Type B pancreatic cell (in vitro differentiated cells): ENCODE data around the gene SEC22B. TPM values are rescaled to one million over a fixed set of nuclear protein-coding genes. Genes with fewer than 3 reads are reported as not detected.
"Not testable (repeated sequence)": the region's sequence is repeated elsewhere in the genome, so short reads cannot be mapped to it uniquely, and the experiment has no call there.

ENCODE experiments used
- DNase-seq: peaks from one replicate; pipeline ENCODE4 v3.0.0; 2021; ENCODE audit warnings: mixed read lengths; ENCODE audit not compliant: unreplicated experiment; ENCODE audit errors: extremely low spot score
- H3K27ac Mint-ChIP-seq: 2 replicates; pipeline ENCODE4 v1.8.0; 2021; ENCODE audit warnings: mild to moderate bottlenecking, mixed read lengths
- H3K27me3 Mint-ChIP-seq: 2 replicates; pipeline ENCODE4 v1.8.0; 2021; ENCODE audit warnings: mixed read lengths
- H3K36me3 Mint-ChIP-seq: 2 replicates; pipeline ENCODE4 v1.8.0; 2021; ENCODE audit warnings: mixed read lengths
- H3K4me1 Mint-ChIP-seq: one replicate; pipeline ENCODE4 v1.8.0; 2021; ENCODE audit warnings: mixed read lengths; ENCODE audit not compliant: unreplicated experiment
- H3K4me3 Mint-ChIP-seq: 2 replicates; pipeline ENCODE4 v1.8.0; 2021; ENCODE audit warnings: mild to moderate bottlenecking, mixed read lengths
- H3K9me3 Mint-ChIP-seq: 2 replicates; pipeline ENCODE4 v1.8.0; 2021; ENCODE audit warnings: mixed read lengths
- total RNA-seq: library from RNA; stranded (reverse); gene quantifications from 2 replicates; pipeline ENCODE4 v1.2.1, GENCODE V29; 2021; ENCODE audit warnings: low replicate concordance
- TF ChIP-seq, protein P1 (sequence below): fragments of 200-600 bp; sonication (generic); conservative IDR thresholded peaks from 2 replicates; pipeline ENCODE4 v1.5.0; 2021; ENCODE audit warnings: antibody characterized with exemption, mild to moderate bottlenecking

The SEC22B gene
- total RNA-seq, 1 donor from 2014 or later = 24.3 TPM

DNA sequence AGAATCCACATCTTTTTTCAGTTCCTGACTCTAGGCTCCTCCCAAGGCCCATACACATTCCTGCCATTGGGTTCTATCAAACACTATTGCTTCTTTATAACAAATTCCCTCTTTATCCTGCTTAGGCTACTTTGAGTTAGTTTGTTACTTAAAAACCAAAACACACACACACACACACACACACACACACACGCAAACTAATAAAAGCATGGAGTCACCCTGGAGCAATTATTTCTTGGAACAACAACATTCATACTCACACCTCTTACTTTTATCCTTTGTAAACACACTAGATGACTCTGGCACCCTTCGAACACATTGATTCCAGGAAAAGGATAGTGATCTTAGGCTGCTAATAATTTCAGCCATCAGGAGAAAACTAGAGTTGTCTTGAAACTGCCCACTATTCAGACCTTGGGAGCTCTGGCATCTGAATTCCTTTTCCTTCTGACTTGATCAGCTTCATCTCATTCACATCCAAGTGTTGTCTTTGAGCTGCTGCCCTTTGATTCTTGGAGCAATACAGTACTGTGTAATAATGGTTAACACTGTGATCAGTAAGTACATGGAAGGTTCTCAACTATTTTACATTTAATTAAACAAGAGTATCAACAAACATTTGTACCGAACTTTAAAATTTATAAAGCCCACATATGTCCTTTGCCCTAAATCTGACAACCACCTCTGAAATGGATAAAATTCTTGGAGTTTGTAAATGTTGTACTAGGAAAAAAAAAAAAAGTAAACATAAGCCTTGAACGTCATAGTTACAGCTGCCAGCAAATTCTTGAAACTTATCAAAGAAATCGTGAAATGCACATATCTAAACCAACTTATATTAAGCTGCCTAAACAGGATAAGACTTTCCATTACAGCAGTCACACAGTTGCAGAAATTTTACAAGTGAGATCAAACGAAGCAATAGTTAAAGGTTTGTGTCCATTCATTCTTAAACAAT, 2.8 kb upstream of the SEC22B start:
- Mint-ChIP-seq H3K36me3 (no peaks in the 10 kb centered on the region), H3K4me3 (peak overlapping the region; percentile 62), H3K27ac (peak overlapping the region; percentile 81), H3K4me1 (peaks cover 15% of the 10 kb centered on the region), H3K9me3 (no peaks in the 10 kb centered on the region), H3K27me3 (no peaks in the 10 kb centered on the region)
- no peak for DNase-seq
- TF ChIP-seq, protein P1, sequence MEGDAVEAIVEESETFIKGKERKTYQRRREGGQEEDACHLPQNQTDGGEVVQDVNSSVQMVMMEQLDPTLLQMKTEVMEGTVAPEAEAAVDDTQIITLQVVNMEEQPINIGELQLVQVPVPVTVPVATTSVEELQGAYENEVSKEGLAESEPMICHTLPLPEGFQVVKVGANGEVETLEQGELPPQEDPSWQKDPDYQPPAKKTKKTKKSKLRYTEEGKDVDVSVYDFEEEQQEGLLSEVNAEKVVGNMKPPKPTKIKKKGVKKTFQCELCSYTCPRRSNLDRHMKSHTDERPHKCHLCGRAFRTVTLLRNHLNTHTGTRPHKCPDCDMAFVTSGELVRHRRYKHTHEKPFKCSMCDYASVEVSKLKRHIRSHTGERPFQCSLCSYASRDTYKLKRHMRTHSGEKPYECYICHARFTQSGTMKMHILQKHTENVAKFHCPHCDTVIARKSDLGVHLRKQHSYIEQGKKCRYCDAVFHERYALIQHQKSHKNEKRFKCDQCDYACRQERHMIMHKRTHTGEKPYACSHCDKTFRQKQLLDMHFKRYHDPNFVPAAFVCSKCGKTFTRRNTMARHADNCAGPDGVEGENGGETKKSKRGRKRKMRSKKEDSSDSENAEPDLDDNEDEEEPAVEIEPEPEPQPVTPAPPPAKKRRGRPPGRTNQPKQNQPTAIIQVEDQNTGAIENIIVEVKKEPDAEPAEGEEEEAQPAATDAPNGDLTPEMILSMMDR = no peak

- not testable (repeated sequence) for H3K9me3 Mint-ChIP-seq, DNase-seq, H3K27me3 Mint-ChIP-seq, H3K27ac Mint-ChIP-seq, H3K4me3 Mint-ChIP-seq, H3K36me3 Mint-ChIP-seq
- H3K4me1 Mint-ChIP-seq = peaks cover 15% of the 10 kb centered on the region
These were observed 1.7 kb upstream of the SEC22B start for GRCh38 chr1:120178058-120178457.

DNA sequence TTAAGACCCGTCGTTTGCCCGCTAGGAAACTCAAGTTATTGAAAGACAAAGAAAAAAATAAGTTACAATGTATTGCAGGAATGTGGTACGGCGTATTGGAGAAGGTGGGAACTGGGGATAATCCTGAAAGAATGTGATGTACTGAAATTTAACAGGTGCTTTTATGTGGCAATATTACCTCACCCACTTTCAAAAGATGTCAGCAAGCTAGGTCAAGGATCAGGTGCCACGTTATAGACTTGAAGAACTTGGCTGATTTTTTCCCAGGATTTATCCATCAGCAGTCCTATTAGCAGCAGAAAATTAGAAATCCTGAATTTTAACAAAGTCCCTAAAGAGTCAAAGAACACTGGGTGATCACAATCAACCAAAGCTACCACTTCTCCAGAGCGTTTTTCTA, 632 bp downstream of the SEC22B start:
- not testable (repeated sequence) for H3K27me3 Mint-ChIP-seq, H3K9me3 Mint-ChIP-seq, H3K36me3 Mint-ChIP-seq, DNase-seq
- H3K4me3 Mint-ChIP-seq = peak overlapping the region; percentile 95
- peak overlapping the region; percentile 97 for H3K27ac Mint-ChIP-seq
- H3K4me1 Mint-ChIP-seq = peaks cover 15% of the 10 kb centered on the region

- H3K27me3 Mint-ChIP-seq, DNase-seq, H3K27ac Mint-ChIP-seq, H3K4me1 Mint-ChIP-seq, H3K36me3 Mint-ChIP-seq, H3K9me3 Mint-ChIP-seq, H3K4me3 Mint-ChIP-seq: not testable (repeated sequence)
These were observed 11.6 kb downstream of the SEC22B start for GRCh38 chr1:120164761-120165160.

DNA sequence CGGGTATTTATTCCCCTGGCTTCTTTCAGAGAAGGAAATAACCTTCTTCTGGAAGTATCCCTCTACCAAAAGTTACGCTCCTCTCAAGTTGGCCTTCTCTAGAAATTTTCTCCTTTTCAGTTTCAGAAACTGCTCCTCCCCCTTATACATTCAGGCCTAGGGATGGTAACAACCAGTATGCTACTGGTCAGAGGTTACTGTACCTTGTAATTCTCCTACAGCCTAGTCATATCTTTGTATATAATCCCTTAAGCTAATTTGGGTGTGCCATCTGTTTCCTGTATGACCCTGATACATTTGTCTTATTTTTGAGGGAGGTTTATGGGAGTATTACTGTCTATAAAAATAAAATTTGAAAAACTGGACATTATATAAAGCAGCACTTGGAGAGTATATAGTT, 14.3 kb downstream of the SEC22B start:
- not testable (repeated sequence) for H3K4me3 Mint-ChIP-seq, DNase-seq, H3K9me3 Mint-ChIP-seq, H3K27me3 Mint-ChIP-seq, H3K4me1 Mint-ChIP-seq, H3K36me3 Mint-ChIP-seq, H3K27ac Mint-ChIP-seq

- not testable (repeated sequence) for H3K36me3 Mint-ChIP-seq, H3K9me3 Mint-ChIP-seq, DNase-seq, H3K27ac Mint-ChIP-seq, H3K4me3 Mint-ChIP-seq, H3K4me1 Mint-ChIP-seq, H3K27me3 Mint-ChIP-seq
These were observed 17.8 kb downstream of the SEC22B start for GRCh38 chr1:120158495-120158894.

DNA sequence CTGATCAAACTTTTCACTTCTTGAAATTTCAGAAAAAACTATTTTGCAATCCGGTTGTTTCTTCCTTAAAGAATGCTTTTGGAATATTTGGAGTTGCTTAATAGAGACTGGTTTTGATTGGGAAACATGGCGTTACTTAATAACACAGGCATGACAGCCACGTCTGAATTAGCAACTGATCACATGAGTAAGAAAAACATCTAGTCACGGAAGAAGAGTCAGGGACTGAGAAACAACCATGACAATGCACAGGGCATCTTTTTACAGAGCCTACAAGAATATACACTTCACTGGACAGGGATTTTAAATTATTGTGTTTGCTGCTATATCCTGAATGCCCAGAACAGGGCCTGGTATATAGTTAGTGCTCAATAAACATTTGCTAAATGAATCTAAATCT, 18.2 kb downstream of the SEC22B start:
- H3K4me1 Mint-ChIP-seq, H3K4me3 Mint-ChIP-seq, DNase-seq, H3K36me3 Mint-ChIP-seq, H3K9me3 Mint-ChIP-seq, H3K27ac Mint-ChIP-seq, H3K27me3 Mint-ChIP-seq: not testable (repeated sequence)

GRCh38 chr1:120150138-120150822, 26.0 kb downstream of the SEC22B start:
- not testable (repeated sequence) for DNase-seq, H3K27ac Mint-ChIP-seq

GRCh38 chr1:120149420-120150059, 26.8 kb downstream of the SEC22B start:
- H3K27ac Mint-ChIP-seq, H3K4me3 Mint-ChIP-seq: not testable (repeated sequence)

More at GRCh38 chr1:120150138-120150822, 26.0 kb downstream of the SEC22B start:
- H3K4me3 Mint-ChIP-seq, H3K27me3 Mint-ChIP-seq, H3K4me1 Mint-ChIP-seq, H3K36me3 Mint-ChIP-seq, H3K9me3 Mint-ChIP-seq: not testable (repeated sequence)

More at GRCh38 chr1:120149420-120150059, 26.8 kb downstream of the SEC22B start:
- not testable (repeated sequence) for DNase-seq, H3K27me3 Mint-ChIP-seq, H3K4me1 Mint-ChIP-seq, H3K9me3 Mint-ChIP-seq, H3K36me3 Mint-ChIP-seq
